GM18517 (cell line): ENCODE results near the gene STMND1.

ENCODE experiments used
- ATAC-seq: cut with Tn5 transposase; IDR thresholded peaks from one replicate; pipeline ENCODE4 v1.9.1; 2021; ENCODE audit warnings: mild to moderate bottlenecking, moderate library complexity; ENCODE audit not compliant: unreplicated experiment

The STMND1 gene

DNA sequence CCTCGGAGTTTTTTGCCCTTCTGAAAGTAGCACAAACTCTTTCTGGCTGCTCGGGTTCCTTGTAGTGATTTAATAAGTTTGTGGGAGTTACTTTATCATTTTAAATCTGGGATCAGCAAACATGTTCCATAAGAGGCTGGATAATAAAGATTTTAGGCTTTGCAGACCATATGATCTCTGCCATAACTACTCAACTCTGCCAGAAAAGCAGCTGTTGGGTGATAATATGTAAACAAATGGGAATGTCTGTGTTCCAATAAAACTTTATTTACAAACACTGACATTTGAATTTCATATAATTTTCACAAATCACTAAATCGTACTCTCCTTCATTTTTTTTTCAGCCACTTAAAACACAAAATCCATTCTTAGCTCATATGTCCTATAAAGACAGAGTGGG, 3.9 kb upstream of the STMND1 start:
- ATAC-seq, result no peak

GRCh38 chr6:17098538-17098937, 3.3 kb upstream of the STMND1 start:
- no peak for ATAC-seq

DNA sequence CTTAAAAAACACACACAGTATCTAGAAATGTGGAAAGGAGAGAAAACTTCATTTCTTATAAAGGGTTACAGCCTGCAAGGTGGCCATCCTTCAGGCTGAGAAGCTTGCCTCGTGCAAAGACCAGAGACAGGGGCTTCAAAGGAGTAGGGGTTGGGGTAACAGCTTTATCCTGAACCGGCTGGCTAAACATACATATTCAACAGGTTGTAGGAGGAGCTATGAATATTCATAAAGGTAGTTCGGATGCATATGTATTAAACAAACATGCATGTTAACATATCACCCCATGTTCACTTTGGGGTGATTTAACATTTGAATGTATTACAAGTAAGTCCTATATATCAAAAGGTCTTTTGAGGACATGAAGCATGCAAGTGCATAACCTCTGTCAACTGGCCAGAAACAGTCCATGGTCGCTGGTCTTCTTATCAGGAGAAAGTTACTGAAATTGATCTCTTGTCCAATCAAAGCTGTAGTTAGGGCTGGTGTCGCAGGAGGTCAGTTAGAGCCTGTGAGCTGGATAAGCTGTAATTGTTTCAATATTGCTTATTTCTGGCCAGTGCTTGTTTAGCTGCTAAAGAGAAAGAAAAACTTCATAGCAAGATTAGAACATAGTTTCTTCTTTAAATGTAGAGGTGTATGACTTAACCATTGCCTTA, 2.3 kb upstream of the STMND1 start:
- ATAC-seq, result no peak

GRCh38 chr6:17100806-17101205, 1.0 kb upstream of the STMND1 start:
- ATAC-seq, result no peak

DNA sequence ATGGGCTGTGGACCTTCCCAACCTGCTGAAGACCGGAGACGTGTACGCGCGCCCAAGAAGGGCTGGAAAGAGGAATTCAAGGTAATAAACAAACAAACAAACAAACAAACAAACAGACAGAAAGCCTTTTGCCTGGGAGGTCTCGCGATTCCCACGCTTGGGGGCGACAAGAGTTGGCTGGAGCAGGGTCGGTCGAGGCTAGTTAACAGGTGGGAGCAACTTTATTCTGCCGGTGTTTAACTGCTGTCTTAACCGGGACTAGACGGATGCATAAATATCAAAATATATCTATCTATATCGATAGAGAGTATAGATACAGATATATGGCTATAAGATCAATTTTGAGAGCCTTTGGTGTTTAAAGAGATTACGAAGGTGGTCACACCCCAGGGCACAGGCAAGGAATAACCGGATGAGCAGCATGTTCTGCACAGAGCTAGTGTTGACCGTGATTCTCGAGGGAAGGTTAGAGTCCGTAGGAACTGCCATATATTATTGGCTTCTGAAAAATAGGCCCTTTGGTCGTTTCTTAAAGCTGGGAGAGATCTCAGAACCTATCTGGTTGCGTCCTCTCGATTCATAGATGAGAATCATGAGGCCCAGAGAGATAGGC, 514 bp downstream of the STMND1 start:
- ATAC-seq, result no peak

DNA sequence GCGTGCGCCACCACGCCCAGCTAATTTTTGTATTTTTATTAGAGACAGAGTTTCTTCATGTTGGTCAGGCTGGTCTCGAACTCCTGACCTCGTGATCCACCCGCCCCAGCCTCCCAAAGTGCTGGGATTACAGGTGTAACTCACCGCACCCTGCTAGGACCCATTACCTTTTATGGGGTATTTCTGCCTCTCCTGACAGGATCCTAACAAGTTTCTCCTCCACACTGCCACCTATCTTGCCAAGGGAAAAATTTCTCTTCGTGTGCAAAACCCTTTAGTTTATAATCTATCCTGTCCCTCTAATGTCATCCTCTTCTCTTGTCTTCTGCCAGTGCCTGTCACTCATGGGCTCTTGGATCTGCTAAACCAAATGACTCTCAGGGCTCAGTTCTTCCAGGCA, 1.9 kb downstream of the STMND1 start:
- ATAC-seq, result no peak

- no peak for ATAC-seq
These were observed 6.0 kb downstream of the STMND1 start for GRCh38 chr6:17107863-17108262.

DNA sequence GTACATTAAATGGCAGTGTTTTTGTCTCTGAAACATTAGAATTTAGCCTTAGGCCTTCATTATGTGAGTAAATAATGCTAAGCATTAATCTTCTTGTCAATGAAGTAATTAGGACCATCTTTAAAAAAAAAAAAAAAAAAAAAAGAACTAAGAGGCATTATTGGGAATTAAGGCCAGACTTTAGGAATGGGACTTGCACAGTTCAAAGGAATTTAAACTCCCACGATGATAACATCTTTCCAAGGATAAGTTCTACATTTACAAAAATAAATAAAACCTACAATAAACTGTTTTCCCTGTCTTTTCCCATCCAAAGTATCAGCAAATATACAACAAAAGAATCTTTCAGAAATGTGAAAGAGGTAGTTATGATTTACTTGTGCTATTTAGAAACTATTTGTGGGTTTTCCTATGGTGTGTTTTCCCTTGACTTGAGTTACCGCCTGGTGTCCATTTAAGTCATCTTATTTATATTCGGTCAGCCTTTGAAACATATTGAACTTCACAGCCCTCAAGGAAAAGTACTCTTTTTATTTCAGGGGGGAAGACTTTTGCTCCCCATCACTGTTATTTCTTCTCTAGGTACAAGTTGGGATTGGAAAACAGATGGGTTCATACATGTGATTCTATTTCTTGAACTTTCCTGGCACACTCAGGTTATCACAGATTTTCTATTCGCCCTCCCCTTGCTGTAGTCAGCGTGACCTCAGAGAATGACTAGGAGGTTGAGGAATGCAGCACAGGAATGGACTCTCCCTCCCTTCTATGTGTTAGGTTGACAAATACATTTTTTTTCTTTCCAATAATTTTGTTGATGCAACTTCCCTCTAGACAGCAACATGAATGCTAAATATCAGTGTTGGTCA, 13.6 kb downstream of the STMND1 start:
- no peak for ATAC-seq

DNA sequence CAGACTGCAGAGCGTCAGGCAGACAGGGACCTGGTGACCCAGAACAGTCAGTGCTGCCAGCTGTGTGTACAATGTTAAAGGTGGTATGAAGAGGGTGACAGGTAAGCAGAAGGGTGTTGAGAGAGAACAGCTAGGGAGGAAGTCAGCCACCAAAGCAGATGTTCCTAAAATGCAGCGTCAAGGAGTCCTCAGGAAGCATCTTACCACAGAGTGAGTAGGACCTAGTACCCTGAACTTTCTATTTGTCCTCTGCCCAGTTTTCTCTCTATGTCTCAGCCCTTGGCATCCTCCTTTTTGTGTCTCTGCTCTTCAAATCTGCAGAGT, 14.2 kb downstream of the STMND1 start:
- ATAC-seq, result no peak

- no peak for ATAC-seq
These were observed 18.2 kb downstream of the STMND1 start for GRCh38 chr6:17120019-17120418.

DNA sequence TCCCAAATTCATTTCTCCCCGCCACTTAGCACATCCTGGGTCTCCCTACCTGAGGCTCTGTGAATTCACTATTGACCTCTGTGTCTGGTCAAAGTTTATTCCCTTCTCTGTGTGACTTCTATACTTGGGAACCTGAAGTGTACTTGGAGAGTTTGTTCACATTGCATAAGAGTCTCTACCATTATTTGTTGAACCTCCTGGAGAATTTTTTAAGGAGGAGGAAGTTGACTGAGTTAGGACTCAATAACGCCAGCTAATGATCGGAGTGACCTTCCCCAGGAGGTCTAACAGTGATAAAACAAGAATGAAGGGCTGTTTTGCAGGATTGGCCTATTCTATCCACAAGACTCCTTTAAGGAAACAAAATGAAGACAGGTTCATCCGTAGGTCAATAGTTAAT, 23.6 kb downstream of the STMND1 start:
- no peak for ATAC-seq

DNA sequence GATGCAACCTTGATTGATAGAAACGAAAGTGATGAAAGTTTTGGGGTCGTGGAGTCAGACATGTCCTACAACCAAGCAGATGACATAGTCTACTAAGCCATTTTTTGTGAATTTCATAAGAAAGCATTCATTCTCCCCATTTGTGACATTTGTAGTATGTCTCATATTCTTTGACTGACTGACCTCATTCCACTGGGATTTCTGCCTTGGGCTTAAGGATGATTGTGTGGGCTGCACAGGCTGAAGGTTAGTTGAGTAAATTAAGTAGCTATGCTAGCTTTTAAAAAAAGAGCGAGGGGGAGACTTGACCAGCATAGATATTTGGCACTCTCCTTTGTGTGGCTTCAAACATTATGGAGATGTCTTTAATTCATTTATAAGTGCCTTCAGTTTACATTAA, 28.9 kb downstream of the STMND1 start:
- ATAC-seq, result no peak

DNA sequence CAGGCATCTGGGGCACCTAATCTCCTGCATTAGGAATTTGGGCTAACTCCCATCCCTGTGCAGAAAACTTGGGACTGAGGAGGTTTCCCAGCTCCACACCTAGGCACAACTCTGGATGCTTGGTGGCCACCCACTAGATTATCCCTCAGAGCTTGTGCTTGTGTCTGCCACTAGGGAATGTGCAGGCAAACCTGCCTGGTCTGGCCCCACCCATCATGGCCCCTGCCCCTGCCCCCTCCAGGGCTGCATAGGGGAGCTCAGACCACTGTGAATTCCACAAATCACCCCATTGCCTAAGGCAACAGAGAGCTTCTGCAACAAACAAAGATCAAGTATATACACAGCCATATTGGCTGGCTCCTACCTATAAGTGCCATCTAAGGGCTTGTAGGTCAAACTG, 31.1 kb downstream of the STMND1 start:
- ATAC-seq, result no peak

DNA sequence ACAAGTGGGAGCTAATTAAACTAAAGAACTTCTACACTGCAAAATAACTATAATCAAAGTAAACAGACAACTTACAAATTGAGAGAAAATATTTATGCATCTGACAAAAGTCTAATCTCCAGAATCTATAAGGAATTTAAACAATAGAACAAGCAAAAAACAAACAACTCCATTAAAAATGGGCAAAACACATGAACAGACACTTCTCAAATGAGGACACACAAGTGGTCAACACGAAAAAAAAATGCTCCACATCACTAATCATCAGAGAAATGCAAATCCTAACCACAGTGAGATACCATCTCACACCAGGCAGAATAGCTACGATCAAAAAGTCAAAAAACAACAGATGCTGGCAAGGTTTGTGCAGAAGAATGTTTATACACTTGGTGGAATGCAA, 36.2 kb downstream of the STMND1 start:
- no peak for ATAC-seq

- no peak for ATAC-seq
These were observed 42.2 kb downstream of the STMND1 start for GRCh38 chr6:17144016-17144415.

GRCh38 chr6:17149571-17149970, 47.7 kb downstream of the STMND1 start:
- ATAC-seq, result no peak

- ATAC-seq, result no peak
These were observed 48.2 kb downstream of the STMND1 start for GRCh38 chr6:17150096-17150495.

- no peak for ATAC-seq
These were observed 50.0 kb downstream of the STMND1 start for GRCh38 chr6:17151888-17152287.

DNA sequence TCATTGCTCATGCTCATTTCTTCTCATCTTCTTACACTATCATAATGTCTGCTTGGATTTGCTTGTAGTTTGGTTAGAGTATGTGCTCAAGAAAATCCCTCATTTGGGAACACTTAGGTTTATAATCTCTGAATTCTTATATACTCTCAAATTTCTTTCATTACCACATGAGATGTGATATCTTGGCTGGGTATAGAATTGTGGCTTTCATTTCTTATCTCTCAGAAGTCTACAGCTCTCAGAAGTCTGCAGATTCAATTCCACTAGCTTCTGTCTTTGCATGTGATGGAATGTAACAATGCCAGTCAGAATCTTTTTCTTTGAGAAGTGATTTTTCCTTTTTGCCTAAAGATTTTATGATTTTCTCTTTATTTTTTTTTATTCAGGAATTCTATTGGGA, 50.9 kb downstream of the STMND1 start:
- no peak for ATAC-seq

DNA sequence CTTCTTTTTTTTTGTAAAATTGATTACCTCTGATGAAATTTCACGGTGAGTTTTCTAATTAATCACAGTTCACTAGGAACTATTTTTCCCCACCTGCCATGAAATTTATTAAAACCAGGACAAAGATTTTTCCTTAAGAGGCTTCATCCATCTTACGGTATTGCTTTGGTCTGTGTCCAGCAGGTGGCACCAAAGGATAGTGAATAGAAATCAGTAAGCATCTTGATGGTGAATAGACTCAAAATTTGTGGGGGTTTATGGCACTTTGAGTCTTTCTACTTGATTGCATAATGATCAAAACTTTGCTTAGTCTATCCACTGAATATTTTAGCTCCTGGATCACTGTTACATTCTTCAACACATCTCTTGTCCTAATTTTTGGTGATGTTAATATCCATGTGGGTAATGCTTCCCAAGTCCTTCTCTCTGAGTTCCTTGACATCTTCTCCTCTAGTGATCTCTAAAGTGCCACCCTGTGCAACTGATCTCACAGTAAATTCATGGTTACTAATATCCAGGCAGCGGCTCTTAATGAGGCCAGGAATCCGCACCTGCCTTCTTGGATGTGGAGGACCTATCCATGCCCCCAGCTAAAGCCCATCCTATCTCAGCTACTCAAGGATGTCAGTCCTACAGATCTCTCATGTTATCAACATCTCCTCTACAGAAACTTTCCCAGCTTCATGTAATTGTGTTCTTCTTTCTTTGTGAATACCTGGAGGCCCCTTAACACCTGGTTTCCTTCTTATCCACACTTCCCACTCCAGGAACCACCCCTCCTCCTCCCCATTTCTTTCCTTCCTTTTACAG, 54.5 kb downstream of the STMND1 start:
- no peak for ATAC-seq

- ATAC-seq, result no peak
These were observed 55.1 kb downstream of the STMND1 start for GRCh38 chr6:17156966-17157365.
